Caco-2 (cell line): ENCODE data around the gene FMN1. TPM values are rescaled to one million over a fixed set of nuclear protein-coding genes. Genes with fewer than 3 reads are reported as not detected.

Experiments
- BruUV-seq: library from RNA; stranded (reverse); fragments of 400-500 nt; replicated peaks from 2 replicates; lab custom pipeline; 2021; lab: Mats Ljungman, UMichigan
- CTCF ChIA-PET: fragments of 300-600 bp; sonication (Branson Sonifier 250); formaldehyde crosslinking; loops from one replicate; lab custom pipeline; 2022; ENCODE audit warnings: antibody characterized with exemption; lab: Charles Lee
- POLR2A ChIA-PET: fragments of 300-600 bp; sonication (Branson Sonifier 250); formaldehyde crosslinking; loops from one replicate; lab custom pipeline; 2022; ENCODE audit warnings: antibody characterized with exemption; lab: Charles Lee
- DNase-seq, 2 experiments: peaks; one replicate each; pipeline versions ENCODE4 v3.0.0 to v3.0.0-alpha.2; 2020 to 2022
- H3K27me3 ChIP-seq: replicated peaks from 2 replicates; pipeline ENCODE4 v1.6.0; 2011; ENCODE audit warnings: low read length; ENCODE audit not compliant: control insufficient read depth, insufficient read depth
- H3K36me3 ChIP-seq: 2 replicates; pipeline ENCODE4 v1.5.1; 2011; ENCODE audit warnings: low read length; ENCODE audit not compliant: control insufficient read depth, insufficient read depth
- H3K4me1 ChIP-seq: fragments of 250-450 bp; sonication (Bioruptor Pico); 2 replicates; pipeline ENCODE4 v1.5.1; 2020; ENCODE audit warnings: mild to moderate bottlenecking
- H3K4me3 ChIP-seq: 2 replicates; pipeline ENCODE4 v1.5.1; 2011; ENCODE audit warnings: low read depth, mild to moderate bottlenecking, control low read depth, low read length
- H3K9me3 ChIP-seq: fragments of 250-450 bp; sonication (Bioruptor Pico); 2 replicates; pipeline ENCODE4 v1.5.1; 2020; ENCODE audit warnings: mild to moderate bottlenecking, moderate library complexity
- H3K27ac Mint-ChIP-seq: one replicate; pipeline ENCODE4 v1.8.0; 2022; ENCODE audit warnings: mixed read lengths; ENCODE audit not compliant: unreplicated experiment
- H3K27me3 Mint-ChIP-seq: one replicate; pipeline ENCODE4 v1.8.0; 2022; ENCODE audit warnings: mixed read lengths; ENCODE audit not compliant: insufficient read depth, unreplicated experiment
- H3K36me3 Mint-ChIP-seq: one replicate; pipeline ENCODE4 v1.8.0; 2022; ENCODE audit warnings: mild to moderate bottlenecking, mixed read lengths; ENCODE audit not compliant: insufficient read depth, unreplicated experiment
- H3K4me1 Mint-ChIP-seq: one replicate; pipeline ENCODE4 v1.8.0; 2022; ENCODE audit warnings: low read depth, mixed read lengths; ENCODE audit not compliant: unreplicated experiment
- H3K4me3 Mint-ChIP-seq: one replicate; pipeline ENCODE4 v1.8.0; 2022; ENCODE audit warnings: mild to moderate bottlenecking, moderate library complexity, mixed read lengths; ENCODE audit not compliant: unreplicated experiment
- H3K9me3 Mint-ChIP-seq: one replicate; pipeline ENCODE4 v1.8.0; 2022; ENCODE audit warnings: mixed read lengths; ENCODE audit not compliant: unreplicated experiment
- CTCF ChIP-seq, 2 experiments: fragments of 200-600 bp in 1 of 2; IDR thresholded peaks; 1 replicate in 1 of 2; 2 replicates in 1 of 2; pipeline versions ENCODE4 v1.5.1 to v1.8.0; 2011 to 2022; ENCODE audit warnings: antibody characterized with exemption in 1 of 2, control low read depth in 1 of 2, inconsistent platforms in 1 of 2, low read depth in 1 of 2, low read length in 1 of 2, mild to moderate bottlenecking in 1 of 2, moderate library complexity in 1 of 2; ENCODE audit not compliant: insufficient read depth in 1 of 2, severe bottlenecking in 1 of 2, unreplicated experiment in 1 of 2
- intact Hi-C: fragments of 100-400 bp; cut with micrococcal nuclease; formaldehyde crosslinking; loops from one replicate; pipeline ENCODE4 v1.10.0; 2022; ENCODE audit not compliant: unreplicated experiment
- total RNA-seq: library from RNA; stranded (reverse); gene quantifications from 2 replicates; pipeline ENCODE4 v1.2.3, GENCODE V29; 2022

The FMN1 gene
- total RNA-seq, 1 experiment from 2014 or later: 1.6 TPM

GRCh38 chr15:33138000-33138399 is 56.5 kb downstream of the FMN1 start:
- intact Hi-C loops: no loop called here
- CTCF ChIA-PET: no interaction called here
- no peaks in the 10 kb centered on the region for H3K4me1 Mint-ChIP-seq
- no peak for DNase-seq
- H3K27me3 ChIP-seq: no peaks in the 10 kb centered on the region
- no peaks in the 10 kb centered on the region for H3K4me1 ChIP-seq
- no peak overlapping the region for H3K27ac Mint-ChIP-seq
- TF ChIP-seq CTCF (IDR thresholded peaks at IDR 0.05; ENCODE audit: insufficient read depth in 1 of 2, low read depth in 1 of 2, low read length in 1 of 2, severe bottlenecking in 1 of 2, unreplicated experiment in 1 of 2): no peak
- H3K27me3 Mint-ChIP-seq: peaks cover 13% of the 10 kb centered on the region
- H3K9me3 ChIP-seq: no peaks in the 10 kb centered on the region
- no TSS peak for BruUV-seq
- H3K4me3 ChIP-seq: no peak overlapping the region
- H3K36me3 Mint-ChIP-seq: no peaks in the 10 kb centered on the region
- POLR2A ChIA-PET: no interaction called here
- H3K36me3 ChIP-seq: no peaks in the 10 kb centered on the region
- no peaks in the 10 kb centered on the region for H3K9me3 Mint-ChIP-seq
- no peak overlapping the region for H3K4me3 Mint-ChIP-seq

GRCh38 chr15:33137101-33137500 is 57.4 kb downstream of the FMN1 start:
- Histone ChIP-seq H3K36me3 (no peaks in the 10 kb centered on the region), H3K27me3 (no peaks in the 10 kb centered on the region), H3K4me1 (no peaks in the 10 kb centered on the region), H3K4me3 (no peak overlapping the region), H3K9me3 (no peaks in the 10 kb centered on the region)
- CTCF ChIA-PET: no interaction called here
- peaks cover 16% of the 10 kb centered on the region for H3K27me3 Mint-ChIP-seq
- POLR2A ChIA-PET: no interaction called here
- intact Hi-C loops: no loop called here
- H3K9me3 Mint-ChIP-seq: no peaks in the 10 kb centered on the region
- TF ChIP-seq CTCF (IDR thresholded peaks at IDR 0.05; ENCODE audit: insufficient read depth in 1 of 2, low read depth in 1 of 2, low read length in 1 of 2, severe bottlenecking in 1 of 2, unreplicated experiment in 1 of 2): no peak
- no peaks in the 10 kb centered on the region for H3K4me1 Mint-ChIP-seq
- H3K27ac Mint-ChIP-seq: no peak overlapping the region
- no peak overlapping the region for H3K4me3 Mint-ChIP-seq
- no TSS peak for BruUV-seq
- H3K36me3 Mint-ChIP-seq: no peaks in the 10 kb centered on the region
- no peak for DNase-seq

- no peaks in the 10 kb centered on the region for H3K4me1 Mint-ChIP-seq
- TF ChIP-seq CTCF (IDR thresholded peaks at IDR 0.05; ENCODE audit: insufficient read depth in 1 of 2, low read depth in 1 of 2, low read length in 1 of 2, severe bottlenecking in 1 of 2, unreplicated experiment in 1 of 2): no peak
- CTCF ChIA-PET: no interaction called here
- Histone ChIP-seq H3K36me3 (no peaks in the 10 kb centered on the region), H3K27me3 (no peaks in the 10 kb centered on the region), H3K9me3 (no peaks in the 10 kb centered on the region), H3K4me1 (no peaks in the 10 kb centered on the region), H3K4me3 (no peak overlapping the region)
- peaks cover 15% of the 10 kb centered on the region for H3K27me3 Mint-ChIP-seq
- DNase-seq: no peak
- H3K9me3 Mint-ChIP-seq: no peaks in the 10 kb centered on the region
- intact Hi-C loops: no loop called here
- H3K4me3 Mint-ChIP-seq: no peak overlapping the region
- no peak overlapping the region for H3K27ac Mint-ChIP-seq
- POLR2A ChIA-PET: no interaction called here
- H3K36me3 Mint-ChIP-seq: no peaks in the 10 kb centered on the region
- BruUV-seq: no TSS peak
Measured at GRCh38 chr15:33136353-33136752, 58.2 kb downstream of the FMN1 start.
